Tibial nerve (tissue), 4 donors: ENCODE measurements around the gene FAM83G.

Experiments
- CTCF ChIP-seq, 5 experiments: fragments of 200-600 bp in 3 of 5; fragments of 450-650 bp in 2 of 5; sonication (generic) in 3 of 5; IDR thresholded peaks; one replicate each; pipeline ENCODE4 v1.5.1; 2016 to 2019; ENCODE audit warnings: antibody characterized with exemption in 5 of 5, mild to moderate bottlenecking in 3 of 5, moderate library complexity in 2 of 5
- EP300 ChIP-seq, 2 donors: sonication (generic); formaldehyde crosslinking; IDR thresholded peaks; one replicate each; pipeline ENCODE4 v1.6.1; 2017; ENCODE audit warnings: antibody characterized with exemption in 2 of 2, mild to moderate bottlenecking in 1 of 2
- POLR2A ChIP-seq, 2 donors: fragments of 450-650 bp; IDR thresholded peaks; one replicate each; pipeline ENCODE4 v1.6.1; 2017; ENCODE audit warnings: antibody characterized with exemption in 2 of 2, mild to moderate bottlenecking in 2 of 2, moderate library complexity in 2 of 2

GRCh38 chr17:18944646-18945045, 59.9 kb downstream of the FAM83G start:
- no peak for TF ChIP-seq EP300 (IDR thresholded peaks at IDR 0.05)
- TF ChIP-seq CTCF (IDR thresholded peaks at IDR 0.05): no peak
- TF ChIP-seq POLR2A (IDR thresholded peaks at IDR 0.05): no peak
